ENCODE data around the gene TTLL1. TPM values are rescaled to one million over a fixed set of nuclear protein-coding genes. Genes with fewer than 3 reads are reported as not detected.

The TTLL1 gene
- polyA plus RNA-seq, 3 donors, result 4.7 to 6.0 (median 5.6) TPM

DNA sequence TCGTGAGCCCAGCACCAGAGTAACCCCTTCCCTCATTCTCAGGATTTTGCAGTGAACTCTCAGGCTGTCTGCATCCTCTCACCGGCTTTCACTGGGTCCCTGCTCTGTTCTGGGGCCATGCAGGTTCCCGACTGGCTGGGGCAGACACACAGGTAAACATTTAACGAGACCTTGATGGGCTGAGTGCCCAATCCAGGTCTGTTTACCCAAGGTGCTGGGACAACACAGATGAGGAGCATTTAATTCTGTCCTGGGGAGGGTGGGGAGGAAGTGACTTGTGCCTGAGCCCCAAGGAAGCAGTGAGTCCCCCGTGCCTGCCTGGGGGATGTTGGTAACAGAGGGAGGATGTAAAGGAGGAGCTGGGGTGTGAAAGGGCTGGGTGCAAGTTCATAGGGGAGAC lies 25.8 kb upstream of the TTLL1 start:
- H3K4me2 ChIP-seq (replicated peaks; ENCODE audit: extremely low read depth, low read length, poor library complexity, severe bottlenecking), result no peak overlapping the region
- H3K4me1 Mint-ChIP-seq, result peaks cover 53% of the 10 kb centered on the region
- H3K36me3 ChIP-seq (replicated peaks in 1 of 2; ENCODE audit: control insufficient read depth in 1 of 2, insufficient read depth in 2 of 2, low read length in 2 of 2), result no peaks in the 10 kb centered on the region
- peak overlapping the region in 1 of 7 donors; percentile 85 for H3K27ac Mint-ChIP-seq
- H3K36me3 Mint-ChIP-seq, result peaks cover 2% of the 10 kb centered on the region in 2 donors
- H2AFZ ChIP-seq (ENCODE audit: insufficient read depth, low read depth, low read length, poor library complexity, severe bottlenecking), result no peak overlapping the region
- 69% methylated on average over 5 of the region's 5 CpGs for WGBS (ENCODE audit: insufficient coverage)
- no peaks in the 10 kb centered on the region for H3K79me2 ChIP-seq (ENCODE audit: insufficient read depth, low read length)
- no peak overlapping the region for H3K9ac ChIP-seq (ENCODE audit: insufficient read depth, low read length, poor library complexity, severe bottlenecking)
- intact Hi-C loops (cut with micrococcal nuclease), result no loop called here
- peaks cover 0 to 11% (median 0%) of the 10 kb centered on the region in 7 donors for H3K9me3 Mint-ChIP-seq
- no peak overlapping the region for H3K27ac ChIP-seq (ENCODE audit: low read depth in 1 of 2, low read length in 2 of 2)
- H3K9me3 ChIP-seq (replicated peaks in 1 of 2; ENCODE audit: control insufficient read depth in 1 of 2, insufficient read depth in 1 of 2, low read length in 2 of 2), result no peaks in the 10 kb centered on the region
- peaks cover 54 to 65% of the 10 kb centered on the region in 2 donors for H3K4me1 ChIP-seq (ENCODE audit: control insufficient read depth in 1 of 2, insufficient read depth in 2 of 2, low read length in 2 of 2)
- no peaks in the 10 kb centered on the region for H4K20me1 ChIP-seq (ENCODE audit: insufficient read depth, low read length)
- H3K27me3 ChIP-seq (ENCODE audit: control insufficient read depth in 2 of 2, insufficient read depth in 2 of 2, low read length in 2 of 2), result peaks cover 5 to 29% of the 10 kb centered on the region in 2 donors
- H3K27me3 Mint-ChIP-seq (ENCODE audit: low read depth in 3 of 3), result peaks cover 26 to 39% (median 30%) of the 10 kb centered on the region in 3 donors
- no peak overlapping the region for H3K4me3 Mint-ChIP-seq
- TF ChIP-seq, protein P1, sequence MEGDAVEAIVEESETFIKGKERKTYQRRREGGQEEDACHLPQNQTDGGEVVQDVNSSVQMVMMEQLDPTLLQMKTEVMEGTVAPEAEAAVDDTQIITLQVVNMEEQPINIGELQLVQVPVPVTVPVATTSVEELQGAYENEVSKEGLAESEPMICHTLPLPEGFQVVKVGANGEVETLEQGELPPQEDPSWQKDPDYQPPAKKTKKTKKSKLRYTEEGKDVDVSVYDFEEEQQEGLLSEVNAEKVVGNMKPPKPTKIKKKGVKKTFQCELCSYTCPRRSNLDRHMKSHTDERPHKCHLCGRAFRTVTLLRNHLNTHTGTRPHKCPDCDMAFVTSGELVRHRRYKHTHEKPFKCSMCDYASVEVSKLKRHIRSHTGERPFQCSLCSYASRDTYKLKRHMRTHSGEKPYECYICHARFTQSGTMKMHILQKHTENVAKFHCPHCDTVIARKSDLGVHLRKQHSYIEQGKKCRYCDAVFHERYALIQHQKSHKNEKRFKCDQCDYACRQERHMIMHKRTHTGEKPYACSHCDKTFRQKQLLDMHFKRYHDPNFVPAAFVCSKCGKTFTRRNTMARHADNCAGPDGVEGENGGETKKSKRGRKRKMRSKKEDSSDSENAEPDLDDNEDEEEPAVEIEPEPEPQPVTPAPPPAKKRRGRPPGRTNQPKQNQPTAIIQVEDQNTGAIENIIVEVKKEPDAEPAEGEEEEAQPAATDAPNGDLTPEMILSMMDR (IDR thresholded peaks at IDR 0.05), result no peak
- DNase-seq, result no peak
- H3K4me3 ChIP-seq (replicated peaks in 1 of 3; ENCODE audit: low read depth in 2 of 3, low read length in 3 of 3), result no peak overlapping the region

DNA sequence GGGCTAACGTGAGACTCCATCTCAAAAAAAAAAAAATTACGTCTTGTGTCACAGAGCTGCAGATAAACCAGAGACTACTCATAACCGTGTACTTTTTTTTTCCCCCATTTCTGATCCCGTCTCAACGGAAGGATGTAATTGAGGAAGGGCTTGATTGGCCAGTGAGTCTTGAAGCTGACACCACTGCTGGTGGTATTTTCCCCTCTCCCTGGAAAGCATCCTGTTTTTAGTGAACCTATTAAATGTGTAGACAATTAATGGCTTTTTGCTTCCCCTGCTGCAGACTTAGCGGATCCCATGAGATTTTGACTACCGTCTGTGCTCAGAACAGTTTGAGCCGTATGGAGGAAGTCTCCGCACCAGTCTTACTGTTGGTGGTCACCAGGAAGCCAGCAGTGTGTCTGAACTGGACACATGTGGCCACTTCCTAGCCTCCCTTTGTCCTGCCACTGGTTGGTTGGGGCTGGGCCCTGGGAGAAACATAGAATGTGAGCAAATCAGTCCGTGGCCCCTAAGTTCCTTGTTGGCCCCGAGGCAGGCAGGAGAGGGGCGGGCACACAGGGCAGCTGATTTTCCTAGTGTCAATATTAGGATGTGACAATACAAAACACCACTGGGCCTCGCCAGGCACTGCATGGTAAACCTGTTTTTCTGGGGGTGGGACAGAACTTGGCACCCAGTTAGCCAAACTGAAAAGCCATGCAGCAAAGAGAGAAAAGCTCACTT lies 24.5 kb upstream of the TTLL1 start:
- peak overlapping the region in 1 of 2 donors; percentile 77 for H3K4me3 Mint-ChIP-seq
- Histone ChIP-seq H3K36me3 (replicated peaks in 1 of 2; ENCODE audit: control insufficient read depth in 1 of 2, insufficient read depth in 2 of 2, low read length in 2 of 2) (no peaks in the 10 kb centered on the region), H2AFZ (ENCODE audit: insufficient read depth, low read depth, low read length, poor library complexity, severe bottlenecking) (no peak overlapping the region), H3K4me3 (replicated peaks in 1 of 3; ENCODE audit: low read depth in 2 of 3, low read length in 3 of 3) (no peak overlapping the region), H3K4me1 (ENCODE audit: control insufficient read depth in 1 of 2, insufficient read depth in 2 of 2, low read length in 2 of 2) (peaks cover 51 to 59% of the 10 kb centered on the region in 2 donors), H3K27ac (ENCODE audit: low read depth in 1 of 2, low read length in 2 of 2) (no peak overlapping the region), H3K9me3 (replicated peaks in 1 of 2; ENCODE audit: control insufficient read depth in 1 of 2, insufficient read depth in 1 of 2, low read length in 2 of 2) (no peaks in the 10 kb centered on the region), H3K4me2 (replicated peaks; ENCODE audit: extremely low read depth, low read length, poor library complexity, severe bottlenecking) (no peak overlapping the region), H3K27me3 (ENCODE audit: control insufficient read depth in 2 of 2, insufficient read depth in 2 of 2, low read length in 2 of 2) (peaks cover 8 to 39% of the 10 kb centered on the region in 2 donors), H3K9ac (ENCODE audit: insufficient read depth, low read length, poor library complexity, severe bottlenecking) (no peak overlapping the region), H3K79me2 (ENCODE audit: insufficient read depth, low read length) (no peaks in the 10 kb centered on the region), H4K20me1 (ENCODE audit: insufficient read depth, low read length) (no peaks in the 10 kb centered on the region)
- peaks cover 2% of the 10 kb centered on the region in 2 donors for H3K36me3 Mint-ChIP-seq
- TF ChIP-seq, protein P1 (IDR thresholded peaks at IDR 0.05), result no peak
- intact Hi-C loops (cut with micrococcal nuclease), result no loop called here
- H3K27ac Mint-ChIP-seq, result peak overlapping the region in 1 of 7 donors; percentile 4
- peaks cover 0 to 9% (median 0%) of the 10 kb centered on the region in 7 donors for H3K9me3 Mint-ChIP-seq
- DNase-seq, result peak in 1 of 3 donors; percentile 60
- WGBS (ENCODE audit: insufficient coverage), result 19% methylated on average over 2 of the region's 13 CpGs
- H3K4me1 Mint-ChIP-seq, result peaks cover 46% of the 10 kb centered on the region
- peaks cover 35 to 51% (median 35%) of the 10 kb centered on the region in 3 donors for H3K27me3 Mint-ChIP-seq (ENCODE audit: low read depth in 3 of 3)

All from CD14-positive monocyte (primary cell).